GM19395 (cell line): ENCODE data around the gene HIVEP2.

Experiments
- ATAC-seq: cut with Tn5 transposase; IDR thresholded peaks from one replicate; pipeline ENCODE4 v1.9.1; 2021; ENCODE audit warnings: mild to moderate bottlenecking, moderate library complexity; ENCODE audit not compliant: unreplicated experiment

HIVEP2 gene

DNA sequence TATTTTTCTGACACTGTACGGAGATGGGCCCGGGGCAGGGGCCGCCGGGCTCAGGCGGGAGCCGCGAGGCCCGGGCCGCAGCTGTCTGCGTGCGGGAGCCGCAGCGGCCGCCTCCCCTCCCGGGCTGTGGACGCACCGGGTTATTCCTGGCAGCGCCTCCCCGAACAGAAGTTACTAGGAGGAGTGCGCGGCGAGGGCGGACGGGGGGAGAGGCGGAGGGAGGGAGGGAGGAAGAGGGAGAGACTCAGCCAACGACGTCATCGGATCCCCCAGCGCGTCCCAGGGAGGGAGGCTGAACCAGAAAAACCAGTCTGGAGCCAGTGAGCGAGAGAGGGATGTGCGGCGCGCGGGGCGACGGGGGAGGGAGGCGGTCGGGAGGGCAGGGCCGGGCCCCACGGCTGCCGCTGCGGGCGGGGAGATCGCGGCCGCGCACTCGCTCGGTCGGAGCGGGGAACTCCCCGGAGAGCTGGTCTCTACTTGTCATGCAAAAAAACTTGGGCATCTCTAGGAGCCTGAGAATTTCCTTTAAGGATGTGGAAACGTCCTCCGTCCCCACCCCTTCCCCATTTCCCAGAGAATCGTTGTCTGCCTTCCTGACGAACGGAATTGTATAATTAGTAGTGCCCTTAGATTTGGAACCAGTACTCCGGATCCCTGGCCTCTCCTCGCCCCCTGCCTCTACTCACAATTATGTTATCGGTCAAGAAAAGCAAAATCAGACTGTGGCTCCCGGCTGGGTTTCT, 1.4 kb upstream of the HIVEP2 start:
- ATAC-seq, result peak; percentile 30

DNA sequence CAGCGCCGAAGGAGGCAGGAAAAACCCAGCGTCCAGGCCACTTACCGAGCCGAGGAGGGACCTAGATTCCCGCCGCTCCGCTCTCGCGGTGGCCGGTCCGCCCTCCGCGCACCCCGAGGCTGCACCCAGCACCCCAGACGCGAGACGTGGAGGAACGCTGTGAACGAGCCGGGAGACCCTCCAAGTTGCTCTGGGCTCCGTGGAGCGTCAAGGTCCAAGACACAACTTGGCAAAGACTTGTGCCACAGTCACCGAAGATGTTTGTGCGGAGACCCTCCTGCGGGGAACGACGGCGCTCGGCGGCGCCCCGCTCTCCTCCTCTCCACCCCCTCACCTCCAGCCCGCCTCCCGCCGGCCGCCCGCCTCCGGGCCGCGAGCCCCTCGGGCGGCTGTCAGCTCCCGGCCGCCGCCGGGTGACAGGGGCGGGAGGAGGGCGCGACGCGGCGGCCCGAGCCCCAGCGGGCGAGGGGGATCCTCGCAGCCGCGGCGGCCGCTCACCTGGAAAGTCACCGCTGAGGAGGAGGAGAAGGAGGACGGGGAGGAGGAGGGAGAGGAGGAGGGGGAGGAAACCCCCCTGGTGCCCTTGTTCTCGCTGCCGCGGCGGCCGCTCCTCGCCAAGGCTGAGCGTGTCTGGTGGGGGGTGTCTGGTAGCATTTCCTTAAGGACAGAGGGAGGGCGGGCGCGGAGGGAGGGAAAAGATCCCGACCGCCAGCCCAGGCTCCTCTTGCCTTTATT, 637 bp upstream of the HIVEP2 start:
- peak; percentile 16 for ATAC-seq

DNA sequence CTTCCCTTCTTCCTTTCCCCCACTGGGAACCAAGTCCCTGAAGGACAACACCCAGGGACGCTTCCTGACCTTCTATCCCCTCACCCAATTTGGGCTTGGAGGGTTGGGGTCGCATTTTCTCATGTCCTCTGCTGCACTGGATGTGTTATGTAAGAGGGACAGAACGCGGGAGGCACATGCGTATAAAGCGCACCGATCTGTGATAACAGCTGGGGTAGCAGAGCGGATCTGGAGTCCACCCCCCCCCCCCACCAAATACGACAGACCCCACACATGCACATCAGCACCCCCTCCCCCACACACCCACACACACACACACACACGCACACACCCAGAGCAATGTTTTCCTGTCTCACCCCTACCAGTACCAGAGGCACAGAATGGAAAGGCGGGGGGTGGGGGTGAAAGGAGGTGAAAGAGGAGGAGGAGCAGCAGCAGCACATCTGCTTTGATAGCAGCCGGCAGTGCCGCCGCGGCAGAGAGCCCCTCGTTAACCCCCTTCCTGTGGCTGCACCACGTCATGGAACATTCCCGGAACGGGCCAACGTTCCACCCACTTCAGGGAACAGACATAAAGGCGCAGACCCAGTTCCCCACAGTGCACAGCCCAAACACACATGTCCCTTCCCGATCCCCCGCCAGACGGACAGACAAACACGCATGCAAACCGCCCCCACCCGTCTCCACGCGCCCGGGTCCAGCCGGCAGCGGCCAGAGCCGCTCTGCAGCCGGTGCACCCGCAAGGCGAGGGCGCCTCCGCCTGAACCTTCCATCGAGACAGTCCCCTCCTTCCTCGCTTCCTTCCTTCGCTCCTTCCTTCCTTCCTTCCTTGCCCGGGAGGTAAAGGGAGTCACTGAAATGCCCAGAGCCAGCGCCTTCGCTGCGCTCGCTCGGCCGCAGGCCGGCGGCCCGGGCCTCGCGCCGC, 590 bp downstream of the HIVEP2 start:
- ATAC-seq, result peak; percentile 9

DNA sequence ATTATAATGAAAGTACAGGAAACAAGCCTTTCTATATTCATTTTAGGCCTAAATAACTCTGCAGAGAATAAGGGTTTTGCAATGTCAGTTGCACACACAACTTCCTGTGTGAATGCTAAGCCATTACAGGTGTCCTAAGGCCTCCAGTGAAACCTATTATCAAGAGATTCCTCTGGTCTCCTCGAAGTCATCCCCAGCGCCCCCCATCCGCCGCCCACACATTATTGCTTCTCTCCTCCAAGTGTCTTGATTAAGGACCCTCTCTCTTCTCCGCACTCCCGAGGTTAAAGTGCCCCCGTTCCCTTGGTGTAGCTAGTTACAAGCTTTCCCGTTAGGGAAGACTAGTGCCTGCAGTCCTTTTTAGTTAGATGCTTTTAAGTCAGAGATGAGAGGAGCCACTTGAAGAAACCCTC, 1.3 kb downstream of the HIVEP2 start:
- no peak for ATAC-seq

DNA sequence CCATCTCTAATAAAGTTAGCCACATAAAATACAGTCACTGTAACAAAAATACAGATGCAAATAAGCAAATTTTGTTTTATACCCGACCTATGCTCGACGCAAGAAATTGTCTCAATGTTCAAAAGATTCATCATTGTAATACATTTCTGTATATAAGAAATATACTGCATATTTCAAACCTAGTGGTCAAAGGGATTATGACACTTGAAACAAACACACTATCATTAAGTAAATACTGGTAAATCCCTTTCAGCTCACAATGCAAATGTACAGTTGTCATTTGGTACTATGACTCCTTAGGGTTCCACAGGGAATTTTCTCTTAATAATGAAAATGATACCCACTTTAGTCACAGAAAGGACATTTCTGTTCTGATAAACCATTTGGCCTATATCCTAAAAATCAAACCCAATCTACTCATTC, 2.2 kb downstream of the HIVEP2 start:
- no peak for ATAC-seq

DNA sequence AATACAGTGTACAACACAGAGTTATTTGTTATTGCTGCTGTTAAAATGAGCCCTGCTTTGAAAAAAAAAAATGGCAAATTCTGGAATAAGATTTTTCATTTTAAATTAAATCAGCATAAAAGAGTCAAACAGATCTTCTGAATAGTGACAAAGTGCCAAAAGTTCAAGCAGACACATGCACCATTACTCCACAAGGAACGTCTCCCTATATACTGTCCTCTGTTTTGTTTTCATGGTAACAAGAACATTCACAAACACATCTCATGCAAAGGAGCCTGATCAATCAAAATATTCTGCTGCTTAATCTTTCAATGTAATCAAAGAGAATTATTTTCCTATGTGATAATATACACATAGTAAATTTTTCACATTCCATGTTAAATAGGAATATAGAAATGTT, 2.7 kb downstream of the HIVEP2 start:
- no peak for ATAC-seq

DNA sequence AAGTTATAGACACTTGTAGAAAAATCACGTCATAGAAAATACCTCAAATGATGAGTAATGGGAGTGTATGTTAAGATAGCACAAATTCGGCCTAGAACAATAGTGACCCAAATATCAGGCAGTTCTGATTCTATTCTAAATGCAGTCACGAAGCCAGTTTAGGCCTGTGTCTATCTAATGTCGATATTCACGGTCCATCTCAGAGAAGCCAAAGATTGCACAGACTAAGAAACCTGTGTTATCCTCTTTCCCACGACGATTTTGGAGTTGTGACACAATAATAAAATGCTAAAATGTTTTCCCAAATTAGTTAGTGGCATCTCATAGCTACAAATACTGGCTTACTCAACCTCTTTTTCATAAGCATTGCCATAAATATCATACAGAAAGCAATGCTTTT, 4.0 kb downstream of the HIVEP2 start:
- ATAC-seq, result no peak

DNA sequence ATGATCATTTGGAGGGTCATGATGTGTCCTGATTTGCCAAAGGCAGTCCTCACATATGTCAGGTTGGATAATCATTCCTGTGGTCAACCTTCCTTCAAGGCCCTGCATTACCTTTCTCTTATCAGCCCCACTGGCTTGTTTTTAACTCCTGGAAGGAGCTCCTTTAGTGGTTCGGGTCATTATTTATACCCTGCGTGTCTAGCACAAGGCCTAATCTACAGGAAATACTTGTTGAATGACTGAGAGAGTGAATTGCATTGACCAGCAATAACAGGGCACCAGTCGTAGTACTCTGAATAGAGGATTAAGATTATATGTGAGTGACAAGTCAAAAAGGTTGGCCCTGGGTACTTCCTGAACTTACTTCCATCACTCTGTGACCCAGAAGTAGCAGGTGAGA, 4.5 kb downstream of the HIVEP2 start:
- no peak for ATAC-seq

DNA sequence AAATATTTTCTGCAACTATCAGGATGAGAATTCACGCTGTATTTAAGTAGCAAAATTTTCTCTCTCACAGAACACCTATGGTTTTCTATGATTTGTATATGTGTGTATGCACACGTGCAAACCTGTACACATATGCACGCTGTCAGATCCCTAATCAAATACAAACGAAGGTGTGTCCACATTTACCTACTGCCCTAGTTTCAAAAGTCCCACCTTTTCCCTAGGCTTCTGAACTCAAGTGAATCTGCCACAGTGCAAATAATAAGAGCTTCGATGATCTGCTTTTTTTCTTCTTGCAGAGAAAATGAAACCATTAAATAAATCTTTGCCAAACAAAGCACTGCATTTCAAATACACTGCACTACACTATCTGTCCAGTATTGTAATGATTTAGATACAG, 6.5 kb downstream of the HIVEP2 start:
- ATAC-seq, result no peak

DNA sequence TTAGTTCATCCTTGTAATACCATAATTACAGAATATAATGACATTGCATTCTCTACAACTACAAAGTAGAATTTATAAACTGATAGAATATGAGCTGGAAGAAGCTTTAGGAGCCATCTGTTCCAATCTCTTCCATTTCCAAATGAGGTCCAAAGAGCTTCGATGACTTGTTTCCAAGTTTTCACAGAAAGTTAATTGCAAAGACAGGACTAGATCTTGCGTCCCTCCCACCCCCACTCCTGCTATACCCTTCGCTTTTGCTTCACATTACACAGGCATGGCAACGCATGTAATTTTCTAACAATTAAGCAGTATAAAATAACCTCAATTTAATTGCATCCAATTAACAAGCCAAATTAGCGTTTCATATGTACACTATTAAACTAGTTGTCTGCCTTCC, 7.0 kb downstream of the HIVEP2 start:
- ATAC-seq, result no peak

DNA sequence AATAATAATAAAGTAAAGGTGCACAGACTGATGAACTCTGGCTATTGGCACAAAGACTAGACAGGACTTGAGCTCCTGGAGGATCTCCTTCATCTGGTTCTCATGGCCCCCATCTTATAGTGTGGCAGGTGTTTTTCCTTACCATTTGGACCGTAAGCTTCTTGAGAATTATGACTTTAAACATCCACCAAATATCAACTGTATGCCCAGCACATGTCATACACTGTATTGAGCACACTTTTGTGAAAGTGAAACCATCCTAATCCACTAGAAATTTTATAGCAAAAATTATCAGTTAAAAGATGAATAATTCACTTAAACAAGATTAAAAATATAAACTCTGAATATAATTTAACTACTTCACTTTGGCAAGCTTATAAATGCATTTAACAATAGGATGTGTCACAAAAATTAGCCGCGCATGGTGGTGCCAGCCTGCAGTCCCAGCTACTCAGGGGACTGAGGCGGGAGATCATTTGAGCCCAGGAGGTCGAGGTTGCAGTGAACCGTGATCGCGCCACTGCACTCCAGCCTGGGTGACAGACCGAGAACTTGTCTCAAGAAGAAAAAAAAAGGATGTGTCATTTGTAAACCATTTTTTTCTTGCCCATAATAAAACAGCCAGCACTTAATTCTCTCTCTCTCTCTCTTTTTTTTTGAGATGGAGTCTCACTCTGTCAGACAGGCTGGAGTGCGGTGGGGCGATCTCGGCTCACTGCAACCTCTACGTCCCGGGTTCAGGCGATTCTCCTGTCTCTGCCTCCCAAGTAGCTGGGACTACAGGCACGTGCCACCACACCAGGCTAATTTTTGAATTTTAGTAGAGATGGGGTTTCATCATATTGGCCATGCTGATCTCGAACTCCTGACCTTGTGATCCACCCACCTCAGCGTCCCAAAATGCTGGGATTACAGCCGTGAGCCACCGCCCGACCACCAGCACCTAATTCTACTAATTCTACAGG, 9.1 kb downstream of the HIVEP2 start:
- peak; percentile 63 for ATAC-seq

DNA sequence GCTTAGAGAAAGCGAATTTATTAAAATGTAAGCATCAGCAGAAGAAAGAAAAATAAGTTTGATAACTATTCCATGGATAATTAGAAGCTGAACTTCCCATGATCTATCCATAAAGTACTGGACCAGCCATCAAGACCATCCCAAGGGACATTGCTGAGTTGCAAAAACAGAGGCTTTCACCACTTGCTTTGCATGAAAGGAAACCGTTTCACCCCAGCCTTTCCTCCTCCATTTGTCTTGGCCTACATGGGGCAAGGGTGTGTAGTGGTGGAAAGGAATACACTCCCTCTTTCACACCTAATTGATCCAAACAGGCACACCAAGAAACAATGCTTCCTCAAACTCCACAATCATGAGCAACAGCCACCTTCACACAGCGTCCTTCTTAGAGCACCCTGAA, 10.4 kb downstream of the HIVEP2 start:
- ATAC-seq, result no peak

DNA sequence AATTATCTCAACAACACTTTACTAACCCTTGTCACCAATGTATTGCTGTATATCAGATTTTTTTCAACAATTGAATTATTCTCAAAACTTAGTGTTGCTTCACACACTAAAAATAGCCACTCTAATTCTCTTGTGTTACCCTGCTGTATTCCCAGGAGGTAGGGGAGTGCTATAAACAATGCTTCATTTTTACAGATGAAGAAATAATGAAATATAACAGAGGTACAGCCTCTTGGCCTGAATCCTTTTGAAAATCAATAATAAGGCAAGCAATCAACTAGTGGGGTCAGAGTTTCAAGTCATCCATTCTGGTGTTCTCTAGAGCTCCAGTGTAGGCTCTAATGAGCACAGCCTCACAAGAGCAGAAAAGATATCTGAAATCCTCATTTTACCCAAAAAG, 10.9 kb downstream of the HIVEP2 start:
- ATAC-seq, result no peak

DNA sequence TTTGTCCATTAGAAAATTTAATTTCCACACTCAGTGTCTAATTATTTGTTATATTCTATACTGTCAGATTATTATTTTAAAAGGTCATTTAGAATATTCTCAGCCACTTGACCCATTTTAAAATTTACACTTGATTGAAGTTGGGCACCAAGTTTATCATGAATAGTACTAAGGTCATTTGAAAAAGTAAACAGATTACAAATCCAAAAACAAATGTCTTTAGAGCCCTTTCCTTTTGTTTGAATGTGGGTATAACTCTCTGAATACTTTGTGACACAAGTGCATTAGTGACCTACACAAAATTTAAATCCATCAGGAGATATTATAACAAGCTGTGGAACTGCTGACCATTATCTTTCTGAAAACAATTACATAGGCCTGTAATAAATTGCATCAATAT, 11.3 kb downstream of the HIVEP2 start:
- no peak for ATAC-seq

DNA sequence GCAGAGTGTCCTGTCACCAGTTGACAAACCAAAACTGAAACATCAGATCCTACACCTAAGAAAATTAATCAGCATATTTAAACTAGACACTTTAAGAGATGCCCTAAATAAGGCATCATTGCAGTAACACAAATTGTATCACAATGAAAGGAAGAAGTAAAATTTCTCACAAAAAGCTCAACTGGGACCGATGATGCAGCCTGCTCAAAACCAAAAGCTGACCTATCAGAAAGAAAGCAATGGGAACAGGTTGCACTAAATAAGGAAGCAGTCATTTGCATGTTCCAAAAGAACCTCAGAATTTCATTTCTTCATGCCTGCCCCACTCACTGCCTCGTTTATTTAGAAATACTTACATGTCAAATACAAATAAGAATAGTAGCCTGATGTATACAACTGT, 12.1 kb downstream of the HIVEP2 start:
- ATAC-seq, result peak; percentile 39

DNA sequence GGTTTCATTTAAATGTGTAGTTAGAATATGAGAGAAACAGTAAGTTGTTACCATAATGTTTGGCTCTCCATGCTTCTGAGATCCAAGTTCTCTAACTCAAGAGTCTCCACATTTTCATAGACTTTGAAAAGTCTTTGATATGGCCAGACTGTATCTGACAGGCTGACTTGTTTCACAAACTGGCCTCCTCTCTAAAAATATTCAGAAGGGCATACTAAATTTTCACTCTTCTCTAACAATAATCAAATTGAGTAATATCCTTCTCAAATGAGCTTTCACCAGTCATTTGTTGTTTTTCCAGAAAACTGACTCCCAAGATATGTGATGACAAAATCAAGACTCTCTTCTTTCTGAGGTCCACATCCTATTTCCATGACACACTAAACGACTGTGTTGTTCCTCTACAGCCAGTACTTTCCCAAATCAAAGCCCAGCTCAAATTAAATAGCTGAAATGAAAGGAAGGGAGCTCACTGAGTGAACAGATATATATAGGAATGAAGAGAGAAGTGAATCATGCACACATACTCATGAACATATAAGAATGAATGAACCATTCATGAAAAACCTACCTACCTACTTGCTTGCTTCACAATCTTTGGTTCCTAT, 15.1 kb downstream of the HIVEP2 start:
- no peak for ATAC-seq

DNA sequence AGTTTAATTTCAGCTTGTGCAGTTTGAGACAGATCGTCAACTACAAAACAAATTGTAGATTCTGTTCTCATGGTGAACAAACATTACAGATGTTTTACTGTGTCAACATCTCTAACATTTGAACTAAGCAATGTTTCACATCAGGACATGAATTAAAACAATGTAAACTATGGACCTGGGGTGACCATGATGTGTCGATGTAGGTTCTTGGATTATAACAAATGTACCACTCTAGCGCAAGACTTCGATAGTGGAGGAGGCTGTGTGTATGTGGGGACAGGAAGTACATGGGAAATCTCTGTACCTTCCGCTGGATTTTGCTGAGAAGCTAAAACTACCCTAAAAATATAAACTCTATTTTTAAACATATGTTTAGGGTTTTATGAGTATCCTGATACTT, 17.1 kb downstream of the HIVEP2 start:
- ATAC-seq, result no peak

DNA sequence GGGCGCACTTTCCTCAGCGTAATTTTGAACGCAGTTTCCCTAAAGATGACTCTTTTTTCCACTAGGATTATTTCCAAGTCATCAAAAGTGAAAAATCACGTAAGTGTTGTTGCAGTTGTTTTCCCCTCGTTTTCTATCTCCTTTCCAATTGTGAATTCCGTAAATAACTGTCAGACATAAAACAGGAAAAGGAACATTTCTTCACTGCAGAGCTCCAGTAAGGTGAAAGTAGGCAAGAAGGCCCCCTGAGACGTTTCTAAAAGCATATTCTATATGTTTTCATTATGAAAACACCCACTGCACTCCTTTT, 17.8 kb downstream of the HIVEP2 start:
- no peak for ATAC-seq

DNA sequence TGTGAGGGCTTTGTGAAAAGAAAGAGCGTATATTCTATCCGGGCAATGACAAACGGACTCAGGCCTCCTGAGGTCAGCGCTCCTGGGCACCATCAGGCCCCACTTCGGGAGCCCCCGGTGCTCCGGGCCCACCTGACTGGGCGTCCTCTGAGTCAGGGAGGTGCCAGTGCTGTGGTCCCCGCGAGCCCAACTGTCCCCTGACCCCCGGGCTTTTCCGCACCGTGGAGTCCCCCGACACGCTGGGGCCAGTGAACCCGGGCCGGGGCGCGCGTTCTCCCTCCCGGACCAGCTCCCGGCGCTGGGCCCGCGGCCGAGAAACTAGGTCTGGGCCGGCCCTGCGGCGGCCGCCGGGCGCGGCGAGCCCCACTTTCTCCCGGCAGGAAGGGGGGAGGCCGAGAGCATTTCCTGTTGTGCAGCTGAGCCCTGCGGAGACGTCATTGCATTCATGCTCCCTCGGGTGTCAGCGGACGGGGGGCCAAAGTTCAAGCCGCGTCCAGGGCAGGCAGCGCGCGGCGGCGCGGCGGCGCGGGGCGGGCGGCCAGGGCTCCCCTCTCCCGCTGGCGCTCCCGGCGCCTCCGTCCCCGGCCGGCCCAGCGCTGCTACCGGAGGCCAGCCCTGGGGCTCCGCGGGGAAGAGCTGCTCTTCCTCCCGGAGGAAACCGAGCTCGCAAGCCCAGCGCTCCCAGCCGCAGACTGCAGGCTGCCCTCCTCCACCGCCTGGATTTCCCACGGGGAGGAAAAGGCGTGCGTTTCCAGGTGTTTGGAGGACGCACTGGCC, 18.3 kb downstream of the HIVEP2 start:
- ATAC-seq, result peak; percentile 88

DNA sequence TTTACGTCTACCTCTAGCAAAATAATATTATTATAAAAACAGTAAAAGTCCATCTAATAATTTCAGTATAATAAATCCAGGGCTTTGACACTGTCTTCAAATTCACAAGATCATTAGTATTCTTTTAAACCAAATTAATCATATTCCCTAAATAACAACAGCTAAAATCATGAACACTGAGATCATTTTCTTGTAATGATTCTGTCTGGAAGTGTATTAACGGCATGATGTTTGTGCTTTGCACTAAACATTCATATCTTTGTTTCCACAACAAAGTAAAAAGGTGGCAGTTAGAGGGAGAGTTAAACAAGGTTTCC, 18.8 kb downstream of the HIVEP2 start:
- ATAC-seq, result no peak
